Tibial nerve (tissue), 4 donors: ENCODE measurements around the gene CDHR5.

Source experiments
- EP300 ChIP-seq, 2 donors: sonication (generic); formaldehyde crosslinking; IDR thresholded peaks; one replicate each; pipeline ENCODE4 v1.6.1; 2017; ENCODE audit warnings: antibody characterized with exemption in 2 of 2, mild to moderate bottlenecking in 1 of 2
- TF ChIP-seq, protein P1 (sequence below), 5 experiments: fragments of 200-600 bp in 3 of 5; fragments of 450-650 bp in 2 of 5; sonication (generic) in 3 of 5; IDR thresholded peaks; one replicate each; pipeline ENCODE4 v1.5.1; 2016 to 2019; ENCODE audit warnings: antibody characterized with exemption in 5 of 5, mild to moderate bottlenecking in 3 of 5, moderate library complexity in 2 of 5

DNA sequence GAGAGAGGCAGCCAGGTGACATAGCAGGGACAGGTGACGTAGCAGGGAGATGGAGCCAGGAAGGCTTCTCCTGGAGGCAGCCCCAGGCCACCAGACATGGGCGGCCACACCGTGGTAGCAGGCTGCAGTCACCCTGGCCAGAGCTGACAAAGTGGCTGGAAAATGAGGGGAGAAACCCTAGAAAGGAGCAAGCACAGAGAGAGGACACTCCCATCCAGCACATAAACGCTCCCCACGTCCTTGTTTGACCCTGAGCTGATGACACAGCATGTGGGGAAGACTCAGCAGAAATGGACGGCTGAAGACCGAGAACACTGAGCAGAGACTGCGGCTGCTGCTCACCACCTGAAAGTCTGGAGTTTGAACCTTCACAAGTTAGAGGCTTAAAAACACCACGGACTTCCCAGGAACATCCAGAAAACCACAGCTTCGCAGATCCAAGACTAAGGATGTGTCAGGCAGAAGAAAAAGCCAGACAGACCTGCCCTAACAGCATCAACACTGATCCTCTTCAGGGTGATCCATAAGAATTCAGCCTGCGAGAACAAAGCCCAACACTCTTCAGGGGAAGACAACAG, 41.0 kb upstream of the CDHR5 start:
- TF ChIP-seq EP300 (IDR thresholded peaks at IDR 0.05): no peak
- TF ChIP-seq, protein P1, sequence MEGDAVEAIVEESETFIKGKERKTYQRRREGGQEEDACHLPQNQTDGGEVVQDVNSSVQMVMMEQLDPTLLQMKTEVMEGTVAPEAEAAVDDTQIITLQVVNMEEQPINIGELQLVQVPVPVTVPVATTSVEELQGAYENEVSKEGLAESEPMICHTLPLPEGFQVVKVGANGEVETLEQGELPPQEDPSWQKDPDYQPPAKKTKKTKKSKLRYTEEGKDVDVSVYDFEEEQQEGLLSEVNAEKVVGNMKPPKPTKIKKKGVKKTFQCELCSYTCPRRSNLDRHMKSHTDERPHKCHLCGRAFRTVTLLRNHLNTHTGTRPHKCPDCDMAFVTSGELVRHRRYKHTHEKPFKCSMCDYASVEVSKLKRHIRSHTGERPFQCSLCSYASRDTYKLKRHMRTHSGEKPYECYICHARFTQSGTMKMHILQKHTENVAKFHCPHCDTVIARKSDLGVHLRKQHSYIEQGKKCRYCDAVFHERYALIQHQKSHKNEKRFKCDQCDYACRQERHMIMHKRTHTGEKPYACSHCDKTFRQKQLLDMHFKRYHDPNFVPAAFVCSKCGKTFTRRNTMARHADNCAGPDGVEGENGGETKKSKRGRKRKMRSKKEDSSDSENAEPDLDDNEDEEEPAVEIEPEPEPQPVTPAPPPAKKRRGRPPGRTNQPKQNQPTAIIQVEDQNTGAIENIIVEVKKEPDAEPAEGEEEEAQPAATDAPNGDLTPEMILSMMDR (IDR thresholded peaks at IDR 0.05): no peak
